Skin epidermis (tissue), 12 donors: ENCODE results near the gene PRRC2A.

Experiments
- H3K27ac ChIP-seq, 21 experiments: fragments of 200-600 bp; sonication (generic) in 11 of 21; one replicate each; pipeline ENCODE4 v1.5.0; 2020; ENCODE audit warnings: mild to moderate bottlenecking in 3 of 21, inconsistent platforms in 2 of 21, moderate library complexity in 2 of 21
- H3K4me3 ChIP-seq, 7 experiments: fragments of 200-600 bp; sonication (generic) in 2 of 7; one replicate each; pipeline ENCODE4 v1.5.0; 2020; ENCODE audit warnings: inconsistent platforms in 2 of 7, mild to moderate bottlenecking in 2 of 7, moderate library complexity in 1 of 7

Gene PRRC2A

GRCh38 chr6:31617010-31617409, 3.5 kb upstream of the PRRC2A start:
- H3K27ac ChIP-seq: no peak overlapping the region

GRCh38 chr6:31619805-31620585, 520 bp upstream of the PRRC2A start:
- peak overlapping the region; percentile 68 to 99 (median 97) for H3K27ac ChIP-seq
- H3K4me3 ChIP-seq: peak overlapping the region; percentile 76 to 96 (median 82)

More at GRCh38 chr6:31617010-31617409, 3.5 kb upstream of the PRRC2A start:
- no peak overlapping the region for H3K4me3 ChIP-seq

GRCh38 chr6:31621320-31621939, 915 bp downstream of the PRRC2A start:
- Histone ChIP-seq H3K27ac (peak overlapping the region; percentile 85 to 99 (median 97)), H3K4me3 (peak overlapping the region; percentile 76 to 96 (median 82))

GRCh38 chr6:31621991-31622390, 1.5 kb downstream of the PRRC2A start:
- Histone ChIP-seq H3K27ac (peak overlapping the region in 16 of 21 experiments; percentile 20 to 99 (median 98)), H3K4me3 (peak overlapping the region in 5 of 7 experiments; percentile 76 to 90 (median 82))

GRCh38 chr6:31622684-31623091, 2.2 kb downstream of the PRRC2A start:
- peak overlapping the region in 1 of 7 experiments; percentile 81 for H3K4me3 ChIP-seq
- peak overlapping the region in 8 of 21 experiments; percentile 96 to 99 (median 97) for H3K27ac ChIP-seq

GRCh38 chr6:31624070-31624469, 3.6 kb downstream of the PRRC2A start:
- H3K27ac ChIP-seq: no peak overlapping the region
- no peak overlapping the region for H3K4me3 ChIP-seq

GRCh38 chr6:31626952-31627351, 6.4 kb downstream of the PRRC2A start:
- H3K4me3 ChIP-seq: no peak overlapping the region
- no peak overlapping the region for H3K27ac ChIP-seq

- Histone ChIP-seq H3K4me3 (no peak overlapping the region), H3K27ac (no peak overlapping the region)
Measured at GRCh38 chr6:31627690-31628287, 7.3 kb downstream of the PRRC2A start.

GRCh38 chr6:31629014-31629413, 8.5 kb downstream of the PRRC2A start:
- Histone ChIP-seq H3K27ac (no peak overlapping the region), H3K4me3 (no peak overlapping the region)

- Histone ChIP-seq H3K4me3 (no peak overlapping the region), H3K27ac (no peak overlapping the region)
Measured at GRCh38 chr6:31630177-31630934, 9.8 kb downstream of the PRRC2A start.

GRCh38 chr6:31631209-31631608, 10.7 kb downstream of the PRRC2A start:
- Histone ChIP-seq H3K27ac (no peak overlapping the region), H3K4me3 (no peak overlapping the region)

- H3K4me3 ChIP-seq: no peak overlapping the region
- H3K27ac ChIP-seq: peak overlapping the region in 2 of 21 experiments; percentile 3
Measured at GRCh38 chr6:31631681-31632278, 11.3 kb downstream of the PRRC2A start.

- Histone ChIP-seq H3K4me3 (no peak overlapping the region), H3K27ac (peak overlapping the region in 3 of 21 experiments; percentile 3 to 8 (median 8))
Measured at GRCh38 chr6:31632279-31632946, 11.9 kb downstream of the PRRC2A start.

GRCh38 chr6:31633447-31633846, 12.9 kb downstream of the PRRC2A start:
- Histone ChIP-seq H3K27ac (peak overlapping the region in 2 of 21 experiments; percentile 14 to 23), H3K4me3 (no peak overlapping the region)

GRCh38 chr6:31634131-31634530, 13.6 kb downstream of the PRRC2A start:
- H3K4me3 ChIP-seq: no peak overlapping the region

GRCh38 chr6:31634969-31635575, 14.6 kb downstream of the PRRC2A start:
- no peak overlapping the region for H3K27ac ChIP-seq
- H3K4me3 ChIP-seq: no peak overlapping the region

More at GRCh38 chr6:31634131-31634530, 13.6 kb downstream of the PRRC2A start:
- no peak overlapping the region for H3K27ac ChIP-seq

- Histone ChIP-seq H3K27ac (no peak overlapping the region), H3K4me3 (no peak overlapping the region)
Measured at GRCh38 chr6:31636698-31637596, 16.4 kb downstream of the PRRC2A start.

GRCh38 chr6:31639043-31639442, 18.5 kb downstream of the PRRC2A start:
- Histone ChIP-seq H3K4me3 (no peak overlapping the region), H3K27ac (no peak overlapping the region)
